Measurements from ENCODE around the gene KIAA1217.

The KIAA1217 gene

DNA sequence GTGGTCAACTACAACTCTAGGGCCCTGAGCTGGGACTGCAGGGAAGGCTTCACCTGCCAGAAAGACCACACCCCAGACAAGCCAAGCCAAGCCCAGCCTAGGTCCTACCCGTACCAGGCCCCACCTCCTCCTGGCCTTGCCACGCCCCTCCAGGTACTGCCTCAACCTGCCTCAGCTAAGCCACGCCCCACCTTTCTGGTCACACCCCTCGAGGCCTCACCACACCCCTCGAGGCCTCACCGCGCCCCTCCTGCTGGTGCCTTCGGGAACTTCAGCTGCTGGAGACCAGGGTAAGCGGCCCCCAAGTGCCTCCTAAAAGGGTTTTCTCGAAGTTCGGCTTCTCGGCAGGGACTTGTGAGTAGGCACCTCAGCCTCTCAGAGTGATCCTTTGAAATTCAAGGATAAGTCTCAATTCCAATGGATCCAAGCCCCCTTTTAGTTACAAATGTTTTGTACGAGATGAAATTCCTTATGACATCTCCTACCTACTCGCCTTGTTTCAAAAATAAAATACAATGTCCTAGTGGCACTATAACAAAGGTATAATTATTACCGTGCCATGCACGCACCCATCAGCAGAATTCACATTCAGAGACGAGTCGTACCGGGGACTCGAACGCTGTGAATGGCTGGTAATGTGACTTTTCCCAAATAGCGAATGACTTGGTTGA lies 343.5 kb downstream of the KIAA1217 start:
- DNase-seq (ENCODE audit: low read depth): no peak

- no peak for DNase-seq (ENCODE audit: low read depth)
Observed at GRCh38 chr10:24553051-24553612, 344.2 kb downstream of the KIAA1217 start.

GRCh38 chr10:24554036-24554435 lies 345.1 kb downstream of the KIAA1217 start:
- no peak for DNase-seq (ENCODE audit: low read depth)

DNA sequence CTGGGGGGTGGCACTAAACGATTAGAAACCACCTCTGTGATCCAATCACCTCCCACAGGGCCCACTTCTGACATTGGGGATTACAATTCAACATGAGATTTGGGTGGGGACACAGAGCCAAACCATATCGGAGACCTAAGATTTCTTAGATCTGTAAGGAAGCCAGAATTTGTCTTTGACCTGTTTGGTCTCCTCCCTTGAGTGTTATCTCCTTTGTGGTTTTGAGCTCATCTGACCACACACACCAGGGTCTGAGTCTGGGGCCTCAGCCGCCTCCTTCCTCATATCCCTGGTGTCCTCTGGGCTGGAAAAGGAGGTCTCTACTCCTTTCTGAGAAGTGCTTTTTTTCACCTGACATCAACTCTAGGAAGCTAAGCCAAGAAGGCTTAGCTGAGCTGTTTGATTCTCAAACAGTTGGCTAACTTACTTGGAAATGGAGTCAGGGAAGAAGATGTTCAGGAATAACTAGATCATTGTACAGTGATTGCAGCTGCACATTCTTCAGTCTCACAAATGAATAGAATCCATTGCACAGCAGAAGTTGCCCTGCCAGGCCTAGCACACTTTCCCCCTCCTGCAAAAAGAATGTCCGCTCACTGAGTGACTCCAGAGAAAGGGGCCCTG lies 347.3 kb downstream of the KIAA1217 start:
- DNase-seq (ENCODE audit: low read depth): no peak

- DNase-seq (ENCODE audit: low read depth): peak; percentile 66
Observed at GRCh38 chr10:24556750-24557742, 348.1 kb downstream of the KIAA1217 start.

GRCh38 chr10:24561453-24561852 lies 352.5 kb downstream of the KIAA1217 start:
- DNase-seq (ENCODE audit: low read depth): peak; percentile 26

- no peak for DNase-seq (ENCODE audit: low read depth)
Observed at GRCh38 chr10:24568042-24568441, 359.1 kb downstream of the KIAA1217 start.

DNA sequence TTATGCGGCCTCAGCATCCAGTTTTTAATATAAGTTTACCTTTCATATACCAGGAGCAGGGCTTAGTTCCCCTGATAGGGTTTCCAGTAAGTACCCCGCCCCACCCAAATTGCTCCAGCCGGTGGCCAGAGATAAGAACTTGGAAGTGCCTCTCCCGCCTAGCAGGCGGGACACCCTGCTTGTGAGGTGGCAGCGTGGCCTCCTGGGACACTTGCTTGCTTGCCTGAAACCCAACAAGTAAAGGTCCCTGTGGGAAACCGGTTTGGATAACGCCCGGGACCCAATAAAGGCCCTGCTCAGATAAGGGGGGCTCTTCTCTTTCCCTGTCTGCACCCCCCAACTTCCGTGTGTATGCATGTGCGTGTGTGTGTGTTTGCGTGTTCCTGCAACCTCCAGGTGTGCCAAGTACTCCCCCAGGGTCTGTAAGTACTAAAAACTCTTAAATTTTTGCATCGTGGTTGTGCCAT lies 360.4 kb downstream of the KIAA1217 start:
- DNase-seq (ENCODE audit: low read depth): no peak

GRCh38 chr10:24569828-24570657 lies 361.1 kb downstream of the KIAA1217 start:
- no peak for DNase-seq (ENCODE audit: low read depth)

- no peak for DNase-seq (ENCODE audit: low read depth)
Observed at GRCh38 chr10:24570658-24571426, 361.9 kb downstream of the KIAA1217 start.

DNA sequence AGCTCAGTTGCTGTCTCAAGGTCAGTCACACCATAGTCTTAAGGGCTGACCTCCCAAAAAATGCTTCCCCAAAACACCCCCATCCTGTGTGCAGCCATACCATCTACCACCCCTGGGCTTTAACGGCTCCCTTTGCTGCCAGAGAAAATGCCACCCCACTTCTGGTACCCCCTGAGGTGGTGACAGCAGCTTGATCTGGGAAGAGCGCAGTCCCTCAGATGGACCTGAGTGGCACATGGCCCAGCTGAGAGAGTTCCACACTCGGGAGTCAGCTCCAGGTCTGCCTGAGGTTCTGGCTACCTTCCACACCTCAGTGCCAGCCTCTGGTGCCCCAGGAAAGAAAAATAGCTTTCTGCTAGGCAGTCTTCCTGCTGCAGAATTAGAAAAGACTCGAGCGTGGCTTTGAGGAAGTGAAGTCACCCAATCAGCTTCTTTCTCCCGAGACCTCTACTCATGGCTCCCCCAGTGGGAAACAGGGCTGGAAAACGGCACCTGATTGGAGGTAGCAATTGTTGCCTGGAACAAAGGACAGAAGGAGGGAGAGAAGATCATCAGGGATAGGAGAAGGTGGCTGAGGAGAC lies 363.0 kb downstream of the KIAA1217 start:
- DNase-seq (ENCODE audit: low read depth): no peak

DNA sequence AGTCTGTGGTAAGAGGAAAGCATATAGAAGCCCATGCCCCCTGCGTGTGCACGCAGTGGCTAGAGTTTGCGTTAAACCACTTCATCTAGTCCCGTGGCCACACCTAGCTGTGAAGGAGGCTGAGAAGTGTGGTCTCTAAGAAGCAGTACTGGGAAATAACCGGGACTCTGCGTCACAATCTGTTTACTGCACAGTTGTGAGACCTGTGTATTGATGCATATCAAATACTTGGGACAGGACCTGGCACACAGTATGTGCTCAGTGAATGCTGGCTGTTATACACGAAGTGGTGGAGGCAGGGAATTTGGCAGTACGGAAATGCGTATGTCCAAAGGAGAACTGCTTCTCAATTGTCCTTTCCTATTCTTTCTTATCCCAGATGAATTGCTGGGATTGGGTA lies 365.2 kb downstream of the KIAA1217 start:
- DNase-seq (ENCODE audit: low read depth): no peak

GRCh38 chr10:24574578-24575155 lies 365.7 kb downstream of the KIAA1217 start:
- no peak for DNase-seq (ENCODE audit: low read depth)

GRCh38 chr10:24575481-24576002 lies 366.6 kb downstream of the KIAA1217 start:
- DNase-seq (ENCODE audit: low read depth): no peak

DNA sequence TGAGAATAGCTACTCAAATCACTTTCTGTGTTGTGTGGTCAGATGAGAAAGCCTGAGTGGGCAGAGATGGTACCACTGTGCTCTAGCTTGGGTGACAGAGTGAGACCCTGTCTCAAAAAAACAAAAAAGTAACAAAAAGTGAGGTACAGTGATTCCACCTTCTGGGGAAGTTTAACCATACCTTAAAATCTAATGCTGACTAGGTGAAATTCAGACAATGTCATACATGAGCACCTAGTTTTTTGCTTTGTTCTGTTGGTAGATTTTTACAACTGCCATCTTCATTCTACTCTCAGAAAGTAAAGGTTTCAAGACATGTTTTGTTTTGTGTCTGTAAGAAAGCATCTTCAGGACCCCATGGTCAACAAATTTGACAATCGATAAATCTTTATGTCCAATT lies 370.5 kb downstream of the KIAA1217 start:
- no peak for DNase-seq (ENCODE audit: low read depth)

DNA sequence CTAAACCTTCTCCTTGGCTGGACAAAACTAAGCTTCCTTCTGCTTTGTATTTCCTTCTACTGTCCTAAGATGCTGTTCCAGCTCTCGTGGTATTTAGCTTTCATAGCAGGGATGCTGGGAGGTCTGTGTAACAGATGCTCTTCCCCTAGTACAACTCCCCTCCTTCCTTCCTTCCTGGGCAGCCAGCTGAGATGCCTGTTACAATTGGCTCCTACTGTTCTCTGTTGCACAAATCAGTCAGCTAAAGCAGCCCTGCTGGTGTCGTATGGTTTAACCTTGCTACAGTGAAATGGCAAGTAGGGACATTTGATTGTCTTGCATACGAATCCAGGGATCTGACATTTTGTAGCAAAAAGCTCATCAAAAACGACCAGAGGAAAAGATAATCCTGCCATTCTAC lies 371.0 kb downstream of the KIAA1217 start:
- no peak for DNase-seq (ENCODE audit: low read depth)

DNA sequence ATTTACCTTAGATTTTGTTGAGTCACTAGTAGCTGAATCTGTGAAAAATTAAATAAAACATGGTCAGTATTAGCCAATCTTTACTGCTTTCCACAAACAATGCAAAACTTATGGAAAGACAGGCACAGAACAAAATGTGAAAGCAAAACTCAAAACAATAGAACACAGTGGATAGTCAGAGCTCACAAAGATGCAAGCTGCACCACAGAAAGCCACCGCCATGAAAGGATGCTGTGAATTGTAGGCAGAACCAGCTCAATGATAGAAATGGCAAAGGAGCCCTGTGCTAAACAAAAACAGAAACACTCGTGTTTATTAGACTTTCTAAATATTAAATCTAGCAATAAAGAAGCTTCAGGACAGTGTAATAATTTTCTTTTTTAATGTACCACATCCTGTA lies 380.3 kb downstream of the KIAA1217 start:
- no peak for DNase-seq (ENCODE audit: low read depth)

DNA sequence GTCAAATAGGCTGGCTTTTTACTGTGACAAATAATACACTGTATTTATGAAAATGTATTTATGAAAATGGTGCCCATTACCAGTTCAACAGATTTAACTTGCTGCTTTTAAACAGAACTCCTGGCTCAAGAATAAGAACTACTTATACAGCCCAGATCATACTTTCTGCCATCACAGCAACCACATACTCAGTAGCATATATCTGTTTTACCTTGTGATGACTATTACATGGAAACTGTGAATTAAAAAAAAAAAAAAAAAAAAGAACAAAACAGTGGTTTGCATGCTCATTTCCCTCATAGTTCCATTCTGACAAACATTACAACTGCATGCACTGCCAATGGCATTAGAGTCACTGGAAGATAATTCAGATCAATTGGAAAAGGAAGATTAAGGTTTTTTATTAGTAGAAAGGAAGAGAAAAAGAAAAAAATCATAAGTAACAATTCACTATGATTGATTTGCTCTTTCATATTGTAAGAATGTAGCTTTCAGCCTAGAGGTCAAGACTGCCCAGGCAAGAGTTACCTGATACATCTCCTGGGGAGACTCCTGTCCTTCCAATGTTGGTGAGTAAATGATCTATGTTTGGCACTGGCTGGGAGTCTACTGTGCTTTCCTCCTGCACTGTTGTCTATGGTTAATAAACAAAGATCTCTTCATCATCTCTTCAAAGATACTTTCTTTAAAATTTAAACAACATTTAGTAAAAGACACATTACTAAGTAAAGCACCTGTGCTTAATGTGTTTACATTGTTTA lies 381.9 kb downstream of the KIAA1217 start:
- no peak for DNase-seq (ENCODE audit: low read depth)
